ENCODE measurements around the gene SGCA. TPM values are rescaled to one million over a fixed set of nuclear protein-coding genes. Genes with fewer than 3 reads are reported as not detected.

The SGCA gene
- total RNA-seq, 1 donor from 2014 or later = not detected

GRCh38 chr17:50123649-50124349, 42.0 kb upstream of the SGCA start:
- Mint-ChIP-seq H3K36me3 (peaks cover 14% of the 10 kb centered on the region), H3K4me3 (peak overlapping the region; percentile 64), H3K9me3 (no peaks in the 10 kb centered on the region), H3K4me1 (peaks cover 57% of the 10 kb centered on the region), H3K27me3 (ENCODE audit: insufficient read depth, low read depth) (peaks cover 6% of the 10 kb centered on the region), H3K27ac (peak overlapping the region; percentile 36)
- Histone ChIP-seq H3F3A (ENCODE audit: low read depth) (peaks cover 53% of the 10 kb centered on the region), H3K4me3 (no peak overlapping the region), H3K79me2 (ENCODE audit: low read depth) (peaks cover 15% of the 10 kb centered on the region), H3K27me3 (peaks cover 10% of the 10 kb centered on the region), H3K4me2 (peak overlapping the region; percentile 50), H2AFZ (replicated peaks) (no peak overlapping the region), H3K4me1 (peaks cover 38% of the 10 kb centered on the region), H3K9me3 (ENCODE audit: low read depth) (no peaks in the 10 kb centered on the region), H3K9ac (no peak overlapping the region), H3K36me3 (no peaks in the 10 kb centered on the region), H4K20me1 (ENCODE audit: low read depth) (peaks cover 15% of the 10 kb centered on the region), H3K27ac (peak overlapping the region; percentile 64)
- DNase-seq (ENCODE audit: low spot score) = peak; percentile 33
- TF ChIP-seq, protein P1, sequence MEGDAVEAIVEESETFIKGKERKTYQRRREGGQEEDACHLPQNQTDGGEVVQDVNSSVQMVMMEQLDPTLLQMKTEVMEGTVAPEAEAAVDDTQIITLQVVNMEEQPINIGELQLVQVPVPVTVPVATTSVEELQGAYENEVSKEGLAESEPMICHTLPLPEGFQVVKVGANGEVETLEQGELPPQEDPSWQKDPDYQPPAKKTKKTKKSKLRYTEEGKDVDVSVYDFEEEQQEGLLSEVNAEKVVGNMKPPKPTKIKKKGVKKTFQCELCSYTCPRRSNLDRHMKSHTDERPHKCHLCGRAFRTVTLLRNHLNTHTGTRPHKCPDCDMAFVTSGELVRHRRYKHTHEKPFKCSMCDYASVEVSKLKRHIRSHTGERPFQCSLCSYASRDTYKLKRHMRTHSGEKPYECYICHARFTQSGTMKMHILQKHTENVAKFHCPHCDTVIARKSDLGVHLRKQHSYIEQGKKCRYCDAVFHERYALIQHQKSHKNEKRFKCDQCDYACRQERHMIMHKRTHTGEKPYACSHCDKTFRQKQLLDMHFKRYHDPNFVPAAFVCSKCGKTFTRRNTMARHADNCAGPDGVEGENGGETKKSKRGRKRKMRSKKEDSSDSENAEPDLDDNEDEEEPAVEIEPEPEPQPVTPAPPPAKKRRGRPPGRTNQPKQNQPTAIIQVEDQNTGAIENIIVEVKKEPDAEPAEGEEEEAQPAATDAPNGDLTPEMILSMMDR (IDR thresholded peaks at IDR 0.05) = no peak

DNA sequence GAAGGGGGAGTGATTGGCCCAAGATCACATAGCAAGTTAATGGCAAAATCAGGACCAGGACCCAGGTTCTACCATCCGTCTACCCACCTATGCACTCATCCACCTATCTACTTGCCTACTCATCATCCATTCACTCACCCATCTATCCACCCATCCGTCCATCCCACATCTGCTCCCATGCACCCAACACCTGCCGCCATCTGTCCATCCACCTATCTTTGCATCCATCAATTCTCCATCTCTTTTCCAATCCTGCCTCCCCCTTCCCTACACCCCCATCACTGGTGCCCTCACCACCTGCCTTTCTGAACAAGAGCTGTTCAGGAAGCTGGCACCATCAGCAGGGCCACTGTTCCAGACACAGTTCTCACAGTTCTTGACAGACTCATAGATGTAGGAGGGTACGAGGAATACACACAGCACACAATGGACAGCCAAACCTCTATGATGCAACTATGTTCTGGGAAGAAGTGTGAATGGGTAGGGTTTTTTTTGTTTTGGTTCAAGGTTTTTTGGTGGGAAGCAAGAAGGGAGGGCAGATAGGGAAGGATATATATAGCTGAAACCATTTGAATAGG, 40.3 kb upstream of the SGCA start:
- Mint-ChIP-seq H3K27me3 (ENCODE audit: insufficient read depth, low read depth) (peaks cover 3% of the 10 kb centered on the region), H3K4me1 (peaks cover 57% of the 10 kb centered on the region), H3K4me3 (no peak overlapping the region), H3K9me3 (no peaks in the 10 kb centered on the region), H3K27ac (no peak overlapping the region), H3K36me3 (peaks cover 11% of the 10 kb centered on the region)
- H2AFZ ChIP-seq (replicated peaks) = no peak overlapping the region
- H3F3A ChIP-seq (ENCODE audit: low read depth) = peaks cover 59% of the 10 kb centered on the region
- TF ChIP-seq, protein P1 (IDR thresholded peaks at IDR 0.05) = no peak
- TF ChIP-seq EZH2 (IDR thresholded peaks at IDR 0.05) (no peak), EZH2phosphoT487 (IDR thresholded peaks at IDR 0.05) (no peak)
- no peak for DNase-seq (ENCODE audit: low spot score)
- H3K9ac ChIP-seq = no peak overlapping the region
- H3K9me3 ChIP-seq (ENCODE audit: low read depth) = no peaks in the 10 kb centered on the region
- no peaks in the 10 kb centered on the region for H3K27me3 ChIP-seq
- no peaks in the 10 kb centered on the region for H3K36me3 ChIP-seq
- H3K79me2 ChIP-seq (ENCODE audit: low read depth) = peaks cover 15% of the 10 kb centered on the region
- peaks cover 15% of the 10 kb centered on the region for H4K20me1 ChIP-seq (ENCODE audit: low read depth)
- H3K27ac ChIP-seq = no peak overlapping the region
- H3K4me1 ChIP-seq = peaks cover 38% of the 10 kb centered on the region
- H3K4me3 ChIP-seq = no peak overlapping the region
- no peak overlapping the region for H3K4me2 ChIP-seq

DNA sequence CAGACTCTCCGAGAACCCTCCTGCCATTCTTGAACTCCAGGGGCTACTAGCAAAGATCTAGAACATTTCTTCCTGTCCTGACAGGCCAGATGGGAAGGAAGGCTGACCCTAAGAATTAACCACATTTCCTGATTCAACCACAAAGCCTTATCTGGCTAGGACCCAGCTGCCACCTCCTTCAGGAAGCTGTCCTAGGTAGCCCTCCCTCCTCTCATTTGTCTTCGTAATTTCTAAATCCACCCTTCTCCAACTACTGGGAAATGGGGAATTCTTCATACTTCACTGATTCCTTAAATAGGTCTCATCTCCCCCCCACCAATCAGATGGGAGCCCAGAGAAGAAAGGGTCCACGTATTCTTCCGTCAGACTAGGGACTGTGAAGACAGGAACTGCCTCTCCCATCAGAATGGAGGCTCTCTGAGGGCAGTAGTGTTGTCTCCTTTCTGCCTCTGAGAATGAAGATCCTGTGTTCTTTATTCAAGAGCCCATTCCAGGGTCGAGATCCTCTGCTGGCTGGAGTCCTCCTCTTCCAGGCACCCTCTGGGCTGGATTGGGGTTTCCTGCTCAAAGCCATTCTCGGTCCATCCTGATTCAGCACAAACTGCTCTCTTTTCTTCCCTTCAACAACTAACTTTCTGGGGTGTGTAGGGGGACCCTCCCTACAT, 38.0 kb upstream of the SGCA start:
- TF ChIP-seq, protein P1 (IDR thresholded peaks at IDR 0.05) = no peak
- no peak for TF ChIP-seq EZH2 (IDR thresholded peaks at IDR 0.05)
- no peak for TF ChIP-seq EZH2phosphoT487 (IDR thresholded peaks at IDR 0.05)
- no peak overlapping the region for H3K9ac ChIP-seq
- peak overlapping the region; percentile 96 for H3K4me3 Mint-ChIP-seq
- H3K27me3 Mint-ChIP-seq (ENCODE audit: insufficient read depth, low read depth) = peaks cover 8% of the 10 kb centered on the region
- DNase-seq (ENCODE audit: low spot score) = no peak
- no peaks in the 10 kb centered on the region for H3K36me3 ChIP-seq
- peaks cover 8% of the 10 kb centered on the region for H4K20me1 ChIP-seq (ENCODE audit: low read depth)
- H3K4me3 ChIP-seq = peak overlapping the region; percentile 86
- peaks cover 52% of the 10 kb centered on the region for H3F3A ChIP-seq (ENCODE audit: low read depth)
- peaks cover 4% of the 10 kb centered on the region for H3K36me3 Mint-ChIP-seq
- H3K4me2 ChIP-seq = peak overlapping the region; percentile 92
- H3K4me1 ChIP-seq = peaks cover 35% of the 10 kb centered on the region
- H2AFZ ChIP-seq (replicated peaks) = no peak overlapping the region
- no peaks in the 10 kb centered on the region for H3K27me3 ChIP-seq
- no peak overlapping the region for H3K27ac ChIP-seq
- peak overlapping the region; percentile 53 for H3K27ac Mint-ChIP-seq
- no peaks in the 10 kb centered on the region for H3K9me3 ChIP-seq (ENCODE audit: low read depth)
- H3K4me1 Mint-ChIP-seq = peaks cover 54% of the 10 kb centered on the region
- H3K9me3 Mint-ChIP-seq = no peaks in the 10 kb centered on the region
- peaks cover 15% of the 10 kb centered on the region for H3K79me2 ChIP-seq (ENCODE audit: low read depth)
